ENCODE results near the gene SKI. TPM values are rescaled to one million over a fixed set of nuclear protein-coding genes. Genes with fewer than 3 reads are reported as not detected.

The SKI gene
- total and polyA plus RNA-seq, 9 of the 15 experiments (the other 6 are each of a cell fraction or from before 2014, with no cell fraction given): 0.10 to 60.5 (median 4.6) TPM

GRCh38 chr1:2358072-2358471 lies 130.0 kb downstream of the SKI start:
- H2AFZ ChIP-seq (ENCODE audit: low read depth, low read length): no peak overlapping the region
- ChIA-PET POLR2A (interaction anchor here (0.5 to 1.6 kb wide), 5 partner anchors 23 to 182 kb away, joined by 3 to 4 read pairs (median 4); partner anchors contain the start of gene PANK4), CTCF (ENCODE audit: low intra/inter-chr PET ratio) (no interaction called here)
- no peaks in the 10 kb centered on the region for H3K9me1 ChIP-seq (ENCODE audit: control insufficient read depth, insufficient read depth, low read length)
- peaks cover 76 to 82% of the 10 kb centered on the region in 2 experiments for H3K27me3 ChIP-seq (ENCODE audit: control insufficient read depth in 2 of 2, insufficient read depth in 2 of 2, low read length in 2 of 2)
- H3K4me3 ChIP-seq: no peak overlapping the region
- H3K27ac ChIP-seq (ENCODE audit: extremely low read depth, low read depth, low read length): no peak overlapping the region
- no peaks in the 10 kb centered on the region for H3K36me3 ChIP-seq (ENCODE audit: control insufficient read depth, insufficient read depth, low read length)
- intact Hi-C loops (cut with micrococcal nuclease) (no loop called here), in situ Hi-C loops (cut with MboI) (no loop called here)
- no TSS peak for BruUV-seq (replicated peaks)
- 8% methylated on average over 13 of the region's 13 CpGs for WGBS (ENCODE audit: insufficient coverage, low coverage, missing lambda C conversion rate)
- H3K9ac ChIP-seq (ENCODE audit: insufficient read depth in 1 of 2, low read depth in 2 of 2, low read length in 2 of 2): no peak overlapping the region
- TF ChIP-seq ZNF77 (CRISPR knock-in tag; IDR thresholded peaks at IDR 0.05) (no peak), ZNF263 (CRISPR knock-in tag; IDR thresholded peaks at IDR 0.05; ENCODE audit: borderline replicate concordance) (peak; percentile 53)
- FAIRE-seq (no peak), DNase-seq (ENCODE audit: extremely low read depth in 1 of 4, low spot score in 3 of 4) (no peak), ATAC-seq (no peak)
- H3K79me2 ChIP-seq (ENCODE audit: control insufficient read depth, insufficient read depth, low read length): no peaks in the 10 kb centered on the region
- peaks cover 0 to 27% of the 10 kb centered on the region in 2 experiments; a peak in 1 of 5 replicates for H3K4me1 ChIP-seq (replicated peaks in 1 of 2; ENCODE audit: control insufficient read depth in 2 of 2, insufficient read depth in 2 of 2, low read length in 2 of 2)
- no peaks in the 10 kb centered on the region; the same call in 1 of the 2 replicates for H3K9me3 ChIP-seq (replicated peaks; ENCODE audit: control insufficient read depth, insufficient read depth, low read depth, low read length)
- H3K4me2 ChIP-seq (ENCODE audit: insufficient read depth, low read length): no peak overlapping the region
- peaks cover 5% of the 10 kb centered on the region for H4K20me1 ChIP-seq (replicated peaks; ENCODE audit: control insufficient read depth, insufficient read depth, low read length)

- no peak overlapping the region for H2AFZ ChIP-seq (ENCODE audit: low read depth, low read length)
- ATAC-seq (peak; percentile 19; the same call in 2 of the 3 replicates), DNase-seq (ENCODE audit: extremely low read depth in 1 of 4, low spot score in 3 of 4) (no peak), FAIRE-seq (no peak)
- H3K9me3 ChIP-seq (replicated peaks; ENCODE audit: control insufficient read depth, insufficient read depth, low read depth, low read length): no peaks in the 10 kb centered on the region; the same call in 1 of the 2 replicates
- H3K27ac ChIP-seq (ENCODE audit: extremely low read depth, low read depth, low read length): no peak overlapping the region
- H3K36me3 ChIP-seq (ENCODE audit: control insufficient read depth, insufficient read depth, low read length): no peaks in the 10 kb centered on the region
- no peak overlapping the region for H3K4me2 ChIP-seq (ENCODE audit: insufficient read depth, low read length)
- ChIA-PET POLR2A (interaction anchor here (0.6 to 1.6 kb wide), 2 partner anchors 12 to 22 kb away, joined by 4 read pairs; no protein-coding TSS in a partner anchor), CTCF (ENCODE audit: low intra/inter-chr PET ratio) (no interaction called here)
- H3K27me3 ChIP-seq (ENCODE audit: control insufficient read depth in 2 of 2, insufficient read depth in 2 of 2, low read length in 2 of 2): peaks cover 67 to 73% of the 10 kb centered on the region in 2 experiments
- whole genome bisulfite sequencing (ENCODE audit: insufficient coverage, low coverage, missing lambda C conversion rate): 4% methylated on average over 22 of the region's 24 CpGs
- peaks cover 0 to 21% of the 10 kb centered on the region in 2 experiments; a peak in 1 of 5 replicates for H3K4me1 ChIP-seq (replicated peaks in 1 of 2; ENCODE audit: control insufficient read depth in 2 of 2, insufficient read depth in 2 of 2, low read length in 2 of 2)
- H3K9me1 ChIP-seq (ENCODE audit: control insufficient read depth, insufficient read depth, low read length): no peaks in the 10 kb centered on the region
- BruUV-seq (replicated peaks): no TSS peak
- intact Hi-C loops (cut with micrococcal nuclease): no loop called here
- H3K4me3 ChIP-seq: no peak overlapping the region
- H4K20me1 ChIP-seq (replicated peaks; ENCODE audit: control insufficient read depth, insufficient read depth, low read length): peaks cover under 1% of the 10 kb centered on the region
- H3K79me2 ChIP-seq (ENCODE audit: control insufficient read depth, insufficient read depth, low read length): no peaks in the 10 kb centered on the region
- H3K9ac ChIP-seq (ENCODE audit: insufficient read depth in 1 of 2, low read depth in 2 of 2, low read length in 2 of 2): 0 out of 4 replicates have a peak overlapping the region, but pooled peaks of 1 of the 2 experiments have one; percentile 20
- in situ Hi-C loops (cut with MboI): no loop called here
- TF ChIP-seq KHSRP (IDR thresholded peaks at IDR 0.05) (no peak), NEUROD1 (IDR thresholded peaks at IDR 0.05; ENCODE audit: borderline replicate concordance, low read depth, low read length, partially characterized antibody) (no peak), CHD4 (IDR thresholded peaks at IDR 0.05; ENCODE audit: insufficient read depth, insufficient replicate concordance, low read depth, low read length, poor library complexity, severe bottlenecking) (no peak), E2F5 (CRISPR knock-in tag; IDR thresholded peaks at IDR 0.05) (no peak), ZBTB9 (CRISPR knock-in tag; IDR thresholded peaks at IDR 0.05) (no peak), DPF2 (IDR thresholded peaks at IDR 0.05) (no peak), KAT7 (CRISPR knock-in tag; IDR thresholded peaks at IDR 0.05; ENCODE audit: borderline replicate concordance) (no peak), MECOM (CRISPR knock-in tag; IDR thresholded peaks at IDR 0.05) (no peak), U2AF2 (optimal IDR thresholded peaks at IDR 0.05; ENCODE audit: low read depth, low read length) (no peak), RBM25 (IDR thresholded peaks at IDR 0.05; ENCODE audit: low read depth, low read length, severe bottlenecking) (no peak)
Measured at GRCh38 chr1:2358651-2359640, 130.8 kb downstream of the SKI start.

All from K562 (cell line).